Measurements from ENCODE around the gene CTNND2. TPM values are rescaled to one million over a fixed set of nuclear protein-coding genes. Genes with fewer than 3 reads are reported as not detected.

Gene CTNND2
- polyA plus RNA-seq, 1 donor from 2014 or later = 67.0 TPM

- H3K9ac ChIP-seq (ENCODE audit: low read length) = no peak overlapping the region
- peaks cover 6% of the 10 kb centered on the region for H3K36me3 ChIP-seq (ENCODE audit: insufficient read depth, low read length)
- H3K27me3 ChIP-seq (ENCODE audit: insufficient read depth, low read depth, low read length) = no peaks in the 10 kb centered on the region
- H4K20me1 ChIP-seq (ENCODE audit: insufficient read depth) = no peaks in the 10 kb centered on the region
- no peaks in the 10 kb centered on the region for H3K79me2 ChIP-seq (replicated peaks; ENCODE audit: insufficient read depth, low read length)
- no peak for TF ChIP-seq RAD21 (conservative IDR thresholded peaks at IDR 0.05)
- TF ChIP-seq REST (IDR thresholded peaks at IDR 0.05; ENCODE audit: borderline replicate concordance) = no peak
- no peak for TF ChIP-seq EZH2 (IDR thresholded peaks at IDR 0.05; ENCODE audit: borderline replicate concordance, insufficient read depth, low read length, poor library complexity, severe bottlenecking)
- no peak for TF ChIP-seq EP300 (conservative IDR thresholded peaks at IDR 0.05; ENCODE audit: poor library complexity, severe bottlenecking)
- TF ChIP-seq CTCF (IDR thresholded peaks at IDR 0.05; ENCODE audit: poor library complexity, severe bottlenecking) = no peak
- no peak for TF ChIP-seq POLR2AphosphoS5 (IDR thresholded peaks at IDR 0.05)
- no peak for TF ChIP-seq SMC3 (conservative IDR thresholded peaks at IDR 0.05; ENCODE audit: poor library complexity)
- no peak for TF ChIP-seq TAF1 (IDR thresholded peaks at IDR 0.05; ENCODE audit: low read depth)
- no peak for TF ChIP-seq MXI1 (conservative IDR thresholded peaks at IDR 0.05; ENCODE audit: poor library complexity, severe bottlenecking)
- no peak overlapping the region for H3K4me2 ChIP-seq (ENCODE audit: low read length)
- H3F3A ChIP-seq (ENCODE audit: insufficient read depth, low read length, poor library complexity, severe bottlenecking) = no peaks in the 10 kb centered on the region
- H3K27ac ChIP-seq (ENCODE audit: low read length) = no peak overlapping the region
- no peak overlapping the region for H2AFZ ChIP-seq (ENCODE audit: low read depth, low read length)
- H3K9me2 ChIP-seq (ENCODE audit: insufficient read depth, low read length) = no peaks in the 10 kb centered on the region
- no peak overlapping the region for H3K4me3 ChIP-seq (ENCODE audit: low read length)
- H3K9me3 ChIP-seq (ENCODE audit: low read length) = no peaks in the 10 kb centered on the region
These were observed 170.9 kb downstream of the CTNND2 start for GRCh38 chr5:11733185-11733839.

GRCh38 chr5:11724940-11725339 lies 179.3 kb downstream of the CTNND2 start:
- TF ChIP-seq TAF1 (IDR thresholded peaks at IDR 0.05; ENCODE audit: low read depth) (no peak), CTCF (IDR thresholded peaks at IDR 0.05; ENCODE audit: poor library complexity, severe bottlenecking) (no peak), MXI1 (conservative IDR thresholded peaks at IDR 0.05; ENCODE audit: poor library complexity, severe bottlenecking) (no peak), POLR2AphosphoS5 (IDR thresholded peaks at IDR 0.05) (no peak)
- Histone ChIP-seq H3K4me3 (ENCODE audit: low read length) (no peak overlapping the region), H3K9ac (ENCODE audit: low read length) (no peak overlapping the region), H3K27ac (ENCODE audit: low read length) (no peak overlapping the region), H3K27me3 (ENCODE audit: insufficient read depth, low read depth, low read length) (no peaks in the 10 kb centered on the region), H2AFZ (ENCODE audit: low read depth, low read length) (no peak overlapping the region), H3K9me2 (ENCODE audit: insufficient read depth, low read length) (no peaks in the 10 kb centered on the region), H3K79me2 (replicated peaks; ENCODE audit: insufficient read depth, low read length) (no peaks in the 10 kb centered on the region), H3F3A (ENCODE audit: insufficient read depth, low read length, poor library complexity, severe bottlenecking) (no peaks in the 10 kb centered on the region), H3K36me3 (ENCODE audit: insufficient read depth, low read length) (no peaks in the 10 kb centered on the region), H3K9me3 (ENCODE audit: low read length) (no peaks in the 10 kb centered on the region), H4K20me1 (ENCODE audit: insufficient read depth) (no peaks in the 10 kb centered on the region), H3K4me2 (ENCODE audit: low read length) (no peak overlapping the region)
